Neural cell (in vitro differentiated cells): ENCODE results near the gene OR1F1. TPM values are rescaled to one million over a fixed set of nuclear protein-coding genes. Genes with fewer than 3 reads are reported as not detected.
"Not testable (repeated sequence)": the region's sequence is repeated elsewhere in the genome, so short reads cannot be mapped to it uniquely, and the experiment has no call there.

ENCODE experiments used
- H2AFZ ChIP-seq: fragments of 200-600, 300-800 bp; sonication (generic), shearing (Covaris generic); 2 replicates; pipeline ENCODE4 v1.6.0; 2014; ENCODE audit warnings: low read depth, mild to moderate bottlenecking, antibody characterized with exemption, low read length, moderate library complexity
- H3F3A ChIP-seq: fragments of 200-600 bp; shearing (Covaris generic); 2 replicates; pipeline ENCODE4 v1.6.1; 2016; ENCODE audit warnings: mild to moderate bottlenecking, moderate library complexity, mixed read lengths, antibody characterized with exemption, low read length; ENCODE audit not compliant: insufficient read depth, poor library complexity, severe bottlenecking
- H3K27ac ChIP-seq: fragments of 200-600, 300-800 bp; sonication (generic), shearing (Covaris generic); 2 replicates; pipeline ENCODE4 v1.5.1; 2014; ENCODE audit warnings: mild to moderate bottlenecking, low read length, moderate library complexity
- H3K27me3 ChIP-seq: fragments of 300-800, 200-600 bp; sonication (generic), shearing (Covaris generic); 2 replicates; pipeline ENCODE4 v1.6.0; 2014; ENCODE audit warnings: mild to moderate bottlenecking, low read depth, low read length, moderate library complexity; ENCODE audit not compliant: insufficient read depth
- H3K36me3 ChIP-seq: fragments of 300-800, 200-600 bp; sonication (generic), shearing (Covaris generic); 2 replicates; pipeline ENCODE4 v1.5.1; 2014; ENCODE audit warnings: mild to moderate bottlenecking, antibody characterized with exemption, low read length, moderate library complexity; ENCODE audit not compliant: insufficient read depth
- H3K4me2 ChIP-seq: fragments of 300-800, 200-600 bp; sonication (generic), shearing (Covaris generic); 2 replicates; pipeline ENCODE4 v1.6.0; 2014; ENCODE audit warnings: mild to moderate bottlenecking, low read length
- H3K4me3 ChIP-seq: fragments of 300-800, 200-600 bp; sonication (generic), shearing (Covaris generic); 2 replicates; pipeline ENCODE4 v1.5.1; 2014; ENCODE audit warnings: mild to moderate bottlenecking, low read length, moderate library complexity
- H3K79me2 ChIP-seq: fragments of 200-600 bp; shearing (Covaris generic); replicated peaks from 2 replicates; pipeline ENCODE4 v1.6.0; 2014; ENCODE audit warnings: mild to moderate bottlenecking, low read length, moderate library complexity; ENCODE audit not compliant: insufficient read depth
- H3K9ac ChIP-seq: fragments of 300-800, 200-600 bp; sonication (generic), shearing (Covaris generic); 2 replicates; pipeline ENCODE4 v1.6.1; 2016; ENCODE audit warnings: mild to moderate bottlenecking, low read length, mixed read lengths
- H3K9me2 ChIP-seq: fragments of 200-600 bp; shearing (Covaris generic); 2 replicates; pipeline ENCODE4 v1.6.1; 2016; ENCODE audit warnings: mild to moderate bottlenecking, low read length, mixed read lengths; ENCODE audit not compliant: insufficient read depth
- H3K9me3 ChIP-seq: fragments of 200-600, 300-800 bp; sonication (generic), shearing (Covaris generic); 2 replicates; pipeline ENCODE4 v1.6.1; 2016; ENCODE audit warnings: mild to moderate bottlenecking, mixed run types, low read length, moderate library complexity, mixed read lengths
- H4K20me1 ChIP-seq: fragments of 200-600 bp; shearing (Covaris generic); 2 replicates; pipeline ENCODE4 v1.6.1; 2016; ENCODE audit warnings: mild to moderate bottlenecking, mixed run types; ENCODE audit not compliant: insufficient read depth
- EZH2 ChIP-seq: fragments of 200-600, 300-800 bp; shearing (Covaris generic), sonication (generic); IDR thresholded peaks from 2 replicates; pipeline ENCODE4 v1.6.1; 2014; ENCODE audit warnings: antibody characterized with exemption, low read length, borderline replicate concordance, mild to moderate bottlenecking; ENCODE audit not compliant: insufficient read depth, poor library complexity, severe bottlenecking
- MXI1 ChIP-seq: fragments of 450-650 bp; conservative IDR thresholded peaks from 2 replicates; pipeline ENCODE4 v1.6.1; 2014; ENCODE audit warnings: antibody characterized with exemption, mild to moderate bottlenecking; ENCODE audit not compliant: poor library complexity, severe bottlenecking
- POLR2AphosphoS5 ChIP-seq: IDR thresholded peaks from 2 replicates; pipeline ENCODE4 v1.6.1; 2012
- RAD21 ChIP-seq: fragments of 450-650 bp; conservative IDR thresholded peaks from 2 replicates; pipeline ENCODE4 v1.6.1; 2014; ENCODE audit warnings: antibody characterized with exemption, mild to moderate bottlenecking, moderate library complexity
- TAF1 ChIP-seq: IDR thresholded peaks from 2 replicates; pipeline ENCODE4 v1.6.1; 2012; ENCODE audit warnings: low read depth
- polyA plus RNA-seq: library from polyadenylated mRNA; depleted of rRNA; stranded (reverse); fragments of >200 nt; gene quantifications from 2 replicates; pipeline ENCODE4 v1.2.3, GENCODE V29; 2014
- TF ChIP-seq, protein P1 (sequence below): fragments of 450-650 bp; IDR thresholded peaks from 2 replicates; pipeline ENCODE4 v1.5.1; 2014; ENCODE audit warnings: antibody characterized with exemption, mild to moderate bottlenecking, moderate library complexity; ENCODE audit not compliant: poor library complexity, severe bottlenecking

OR1F1 gene
- polyA plus RNA-seq, 1 donor from 2014 or later: 2.5 TPM

DNA sequence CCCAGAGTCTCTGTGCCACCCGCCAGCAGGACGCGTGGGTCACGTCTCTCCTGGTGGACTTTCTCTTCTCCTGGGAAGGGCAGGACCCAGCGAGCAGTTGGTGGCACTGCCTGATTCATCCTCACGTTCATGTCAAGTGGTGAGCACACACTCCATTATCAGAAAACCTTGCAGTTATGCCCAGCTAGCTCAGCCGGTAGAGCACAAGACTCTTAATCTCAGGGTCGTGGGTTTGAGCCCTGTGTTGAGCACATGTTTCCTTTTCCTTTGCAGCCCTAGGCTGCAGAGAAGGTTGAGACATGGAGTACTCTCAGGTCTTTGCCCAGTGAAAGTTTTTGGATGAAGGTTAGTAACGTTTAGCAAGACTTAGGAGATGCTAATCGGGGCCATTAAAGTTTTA is 8.0 kb downstream of the OR1F1 start:
- H3K27me3 ChIP-seq: peaks cover 45% of the 10 kb centered on the region
- H3K36me3 ChIP-seq: no peaks in the 10 kb centered on the region
- no peaks in the 10 kb centered on the region for H3K9me2 ChIP-seq
- no peak overlapping the region for H3K4me2 ChIP-seq
- H3F3A ChIP-seq: no peaks in the 10 kb centered on the region
- H3K9ac ChIP-seq: no peak overlapping the region
- no peak overlapping the region for H2AFZ ChIP-seq
- no peak for TF ChIP-seq POLR2AphosphoS5
- TF ChIP-seq, protein P1, sequence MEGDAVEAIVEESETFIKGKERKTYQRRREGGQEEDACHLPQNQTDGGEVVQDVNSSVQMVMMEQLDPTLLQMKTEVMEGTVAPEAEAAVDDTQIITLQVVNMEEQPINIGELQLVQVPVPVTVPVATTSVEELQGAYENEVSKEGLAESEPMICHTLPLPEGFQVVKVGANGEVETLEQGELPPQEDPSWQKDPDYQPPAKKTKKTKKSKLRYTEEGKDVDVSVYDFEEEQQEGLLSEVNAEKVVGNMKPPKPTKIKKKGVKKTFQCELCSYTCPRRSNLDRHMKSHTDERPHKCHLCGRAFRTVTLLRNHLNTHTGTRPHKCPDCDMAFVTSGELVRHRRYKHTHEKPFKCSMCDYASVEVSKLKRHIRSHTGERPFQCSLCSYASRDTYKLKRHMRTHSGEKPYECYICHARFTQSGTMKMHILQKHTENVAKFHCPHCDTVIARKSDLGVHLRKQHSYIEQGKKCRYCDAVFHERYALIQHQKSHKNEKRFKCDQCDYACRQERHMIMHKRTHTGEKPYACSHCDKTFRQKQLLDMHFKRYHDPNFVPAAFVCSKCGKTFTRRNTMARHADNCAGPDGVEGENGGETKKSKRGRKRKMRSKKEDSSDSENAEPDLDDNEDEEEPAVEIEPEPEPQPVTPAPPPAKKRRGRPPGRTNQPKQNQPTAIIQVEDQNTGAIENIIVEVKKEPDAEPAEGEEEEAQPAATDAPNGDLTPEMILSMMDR: no peak
- TF ChIP-seq TAF1: no peak
- no peak for TF ChIP-seq RAD21
- no peak for TF ChIP-seq MXI1
- no peak overlapping the region for H3K4me3 ChIP-seq
- H4K20me1 ChIP-seq: no peaks in the 10 kb centered on the region
- no peaks in the 10 kb centered on the region for H3K9me3 ChIP-seq
- H3K27ac ChIP-seq: no peak overlapping the region
- no peaks in the 10 kb centered on the region for H3K79me2 ChIP-seq

DNA sequence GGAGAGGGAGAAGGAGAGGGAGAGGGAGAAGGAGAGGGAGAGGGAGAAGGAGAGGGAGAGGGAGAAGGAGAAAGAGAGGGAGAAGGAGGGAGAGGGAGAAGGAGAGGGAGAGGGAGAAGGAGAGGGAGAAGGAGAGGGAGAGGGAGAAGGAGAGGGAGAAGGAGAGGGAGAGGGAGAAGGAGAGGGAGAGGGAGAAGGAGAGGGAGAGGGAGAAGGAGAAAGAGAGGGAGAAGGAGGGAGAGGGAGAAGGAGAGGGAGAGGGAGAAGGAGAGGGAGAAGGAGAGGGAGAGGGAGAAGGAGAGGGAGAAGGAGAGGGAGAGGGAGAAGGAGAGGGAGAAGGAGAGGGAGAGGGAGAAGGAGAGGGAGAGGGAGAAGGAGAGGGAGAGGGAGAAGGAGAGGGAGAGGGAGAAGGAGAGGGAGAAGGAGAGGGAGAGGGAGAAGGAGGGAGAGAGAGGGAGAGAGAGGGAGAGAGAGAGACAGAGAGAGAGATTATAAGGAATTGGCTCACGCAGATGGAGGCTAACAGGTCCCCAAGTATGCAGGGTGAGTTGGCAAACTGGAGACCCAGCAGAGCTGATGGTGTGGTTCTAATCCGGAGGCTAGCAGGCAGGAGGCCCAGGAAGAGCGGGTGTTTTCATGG is 9.8 kb downstream of the OR1F1 start:
- H3F3A ChIP-seq, H3K4me2 ChIP-seq, H3K27ac ChIP-seq, H2AFZ ChIP-seq, H3K36me3 ChIP-seq, H3K79me2 ChIP-seq, H3K4me3 ChIP-seq, H3K9me2 ChIP-seq, H4K20me1 ChIP-seq, H3K9me3 ChIP-seq, H3K9ac ChIP-seq: not testable (repeated sequence)
- peaks cover 37% of the 10 kb centered on the region for H3K27me3 ChIP-seq

GRCh38 chr16:3198334-3199072 is 10.5 kb downstream of the OR1F1 start:
- no peaks in the 10 kb centered on the region for H3K9me2 ChIP-seq
- H3K4me2 ChIP-seq: no peak overlapping the region
- no peak overlapping the region for H2AFZ ChIP-seq
- no peak overlapping the region for H3K9ac ChIP-seq
- no peak overlapping the region for H3K27ac ChIP-seq
- no peaks in the 10 kb centered on the region for H3K36me3 ChIP-seq
- no peaks in the 10 kb centered on the region for H4K20me1 ChIP-seq
- H3K9me3 ChIP-seq: no peaks in the 10 kb centered on the region
- no peaks in the 10 kb centered on the region for H3K79me2 ChIP-seq
- H3F3A ChIP-seq: no peaks in the 10 kb centered on the region
- peaks cover 33% of the 10 kb centered on the region for H3K27me3 ChIP-seq
- H3K4me3 ChIP-seq: no peak overlapping the region
- TF ChIP-seq POLR2AphosphoS5 (no peak), EZH2 (no peak)
